K562 (cell line): ENCODE measurements around the gene PCED1B. TPM values are rescaled to one million over a fixed set of nuclear protein-coding genes. Genes with fewer than 3 reads are reported as not detected.

Experiments
- BACH1 ChIP-seq: fragments of 200-800 bp; sonication (Bioruptor generic); IDR thresholded peaks from 2 replicates; pipeline ENCODE4 v1.6.1; 2016; ENCODE audit warnings: missing genetic modification characterization, missing compliant biosample characterization
- CBFB ChIP-seq: sonication (generic); formaldehyde crosslinking; IDR thresholded peaks from 2 replicates; pipeline ENCODE4 v1.4.0; 2020; ENCODE audit warnings: mild to moderate bottlenecking, missing genetic modification reagents
- ERF ChIP-seq: fragments of 450-650 bp; formaldehyde crosslinking; IDR thresholded peaks from 2 replicates; pipeline ENCODE4 v1.4.0; 2020; ENCODE audit warnings: mild to moderate bottlenecking, mixed read lengths
- ESRRA ChIP-seq: fragments of 450-650 bp; IDR thresholded peaks from 2 replicates; pipeline ENCODE4 v1.6.1; 2014; ENCODE audit warnings: low read depth, mild to moderate bottlenecking, moderate library complexity, borderline replicate concordance
- HDAC2 ChIP-seq: fragments of 450-650 bp; IDR thresholded peaks from 2 replicates; pipeline ENCODE4 v1.6.1; 2016; ENCODE audit warnings: mild to moderate bottlenecking
- HDAC6 ChIP-seq: IDR thresholded peaks from 2 replicates; pipeline ENCODE4 v1.6.1; 2012; ENCODE audit warnings: low read depth, mild to moderate bottlenecking, control low read depth, inconsistent platforms, low read length, moderate library complexity
- IFI16 ChIP-seq: fragments of 250-450 bp; sonication (Bioruptor Pico); IDR thresholded peaks from 2 replicates; pipeline ENCODE4 v2.1.2; 2022; ENCODE audit warnings: mild to moderate bottlenecking, inconsistent platforms
- JUNB ChIP-seq: fragments of 450-650 bp; formaldehyde crosslinking; conservative IDR thresholded peaks from 2 replicates; pipeline ENCODE4 v1.4.0; 2020; ENCODE audit warnings: mild to moderate bottlenecking
- MCM7 ChIP-seq, 2 experiments: fragments of 450-650 bp; IDR thresholded peaks; 2 replicates each; pipeline ENCODE4 v1.6.1; 2016 to 2018
- NFIC ChIP-seq: fragments of 450-650 bp; IDR thresholded peaks from 2 replicates; pipeline ENCODE4 v1.6.1; 2017; ENCODE audit warnings: mild to moderate bottlenecking, inconsistent platforms
- PHB ChIP-seq: fragments of 250-450 bp; sonication (Bioruptor Pico); IDR thresholded peaks from 2 replicates; pipeline ENCODE4 v1.5.0; 2021
- POLR2B ChIP-seq: fragments of 450-650 bp; IDR thresholded peaks from 2 replicates; pipeline ENCODE4 v1.6.1; 2018; ENCODE audit warnings: low read depth; ENCODE audit not compliant: partially characterized antibody
- PURB ChIP-seq: sonication (generic); formaldehyde crosslinking; IDR thresholded peaks from 2 replicates; pipeline ENCODE4 v1.9.0; 2021; ENCODE audit warnings: low read depth, mild to moderate bottlenecking, missing genetic modification reagents
- RCOR1 ChIP-seq, 2 experiments: IDR thresholded peaks; 2 replicates each; pipeline ENCODE4 v1.6.1; 2012; ENCODE audit warnings: low read depth in 2 of 2, low read length in 2 of 2, borderline replicate concordance in 1 of 2, improper control_type of control experiment in 1 of 2
- SMAD2 ChIP-seq: fragments of 150-350 bp; IDR thresholded peaks from 2 replicates; pipeline ENCODE4 v1.6.1; 2014; ENCODE audit warnings: low read depth, mild to moderate bottlenecking, low read length
- TCF7L2 ChIP-seq: fragments of 150-350 bp; IDR thresholded peaks from 2 replicates; pipeline ENCODE4 v1.6.1; 2016; ENCODE audit warnings: low read depth, mild to moderate bottlenecking, low read length, moderate library complexity
- TGIF2 ChIP-seq: sonication (generic); formaldehyde crosslinking; IDR thresholded peaks from 2 replicates; pipeline ENCODE4 v1.8.1; 2022; ENCODE audit warnings: mild to moderate bottlenecking, missing genetic modification reagents, moderate library complexity
- ZNF133 ChIP-seq: fragments of 250-450 bp; sonication (Bioruptor Pico); IDR thresholded peaks from 2 replicates; pipeline ENCODE4 v1.4.0; 2020; ENCODE audit warnings: mild to moderate bottlenecking
- ZSCAN29 ChIP-seq: fragments of 450-650 bp; IDR thresholded peaks from 2 replicates; pipeline ENCODE4 v1.6.1; 2017
- polyA plus RNA-seq, 8 experiments: library from polyadenylated mRNA; depleted of rRNA in 4 of 8; stranded (reverse) in 5 of 8; unstranded in 3 of 8; fragments of >200 nt; fragmentation: Nextera tagmentation in 2 of 8; fragmentation: Illumina TruSeq in 1 of 8; extraction: Ambion mirVana in 2 of 8; extraction: Trizol in 1 of 8; gene quantifications; 2 replicates each; pipeline versions ENCODE4 v1.2.1 to v1.2.3, GENCODE V29; 2011 to 2014; ENCODE audit warnings: inconsistent platforms in 1 of 8, missing spikeins in 1 of 8
- total RNA-seq, 7 experiments: library from RNA; depleted of rRNA in 6 of 7; stranded (reverse); fragments of >200 nt in 6 of 7; fragmentation: Illumina TruSeq in 2 of 7; extraction: Trizol in 2 of 7; gene quantifications; 2 replicates each; pipeline versions ENCODE4 v1.2.1 to v1.2.3, GENCODE V29; 2011 to 2021; ENCODE audit warnings: low replicate concordance in 1 of 7
- TF ChIP-seq, protein P1 (sequence below): fragments of 250-450 bp; sonication (Bioruptor Pico); IDR thresholded peaks from 2 replicates; pipeline ENCODE4 v1.8.0; 2022; ENCODE audit warnings: moderate library complexity, mild to moderate bottlenecking, inconsistent platforms
- TF ChIP-seq, protein P2 (sequence below), 2 experiments: fragments of 450-650 bp in 1 of 2; sonication (generic) in 1 of 2; formaldehyde crosslinking; conservative IDR thresholded peaks; 2 replicates each; pipeline versions ENCODE4 v1.4.0 to v1.8.1; 2020 to 2022; ENCODE audit warnings: mild to moderate bottlenecking in 1 of 2, missing genetic modification reagents in 1 of 2
- TF ChIP-seq, protein P3 (sequence below): fragments of 450-650 bp; IDR thresholded peaks from 2 replicates; pipeline ENCODE4 v1.6.1; 2017; ENCODE audit warnings: antibody characterized with exemption, mild to moderate bottlenecking
- TF ChIP-seq, protein P4 (sequence below): sonication (generic); formaldehyde crosslinking; IDR thresholded peaks from 2 replicates; pipeline ENCODE4 v1.9.0; 2022; ENCODE audit warnings: mild to moderate bottlenecking, missing genetic modification reagents
- TF ChIP-seq, protein P5 (sequence below), 3 experiments: fragments of 200-800 bp in 1 of 3; sonication (Bioruptor generic) in 1 of 3; sonication (generic) in 1 of 3; formaldehyde crosslinking in 1 of 3; IDR thresholded peaks; 2 replicates each; pipeline versions ENCODE4 v1.6.1 to v1.8.0; 2016 to 2022; ENCODE audit warnings: mild to moderate bottlenecking in 2 of 3, missing compliant biosample characterization in 2 of 3, missing genetic modification characterization in 2 of 3, missing genetic modification reagents in 1 of 3

PCED1B gene
- total and polyA plus RNA-seq, 9 of the 15 experiments (the other 6 are each of a cell fraction or from before 2014, with no cell fraction given): 1.2 to 9.3 (median 2.5) TPM

DNA sequence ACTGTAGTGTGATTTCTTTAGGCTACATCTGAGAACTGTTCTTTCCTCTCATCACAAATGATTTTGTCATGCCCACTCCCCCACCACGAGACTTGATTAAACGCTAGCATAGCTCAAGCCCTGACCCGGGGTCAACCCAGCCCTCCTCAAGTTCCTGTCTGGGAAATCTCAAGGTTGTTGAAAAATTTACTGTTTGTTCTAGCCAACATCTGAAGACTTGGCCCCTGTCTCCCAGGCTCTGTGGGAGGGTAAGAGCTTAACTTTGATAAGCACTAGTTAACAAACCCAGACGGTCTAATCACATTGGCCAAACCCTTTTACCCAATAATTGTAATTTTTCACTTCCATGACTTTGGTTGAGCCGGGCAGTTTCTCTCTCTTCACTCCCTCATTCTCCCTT, 86.5 kb downstream of the PCED1B start (continued):
- TF ChIP-seq ESRRA (peak; percentile 28; the same call in 1 of the 2 replicates), SMAD2 (no peak), TGIF2 (no peak), ZNF133 (CRISPR knock-in tag) (no peak), IFI16 (CRISPR knock-in tag) (no peak), BACH1 (no peak), HDAC2 (no peak), HDAC6 (no peak), RCOR1 (IDR thresholded peaks at IDR 0.05; ENCODE audit: borderline replicate concordance in 1 of 2, low read depth in 2 of 2, low read length in 2 of 2) (peak in 1 of 2 experiments; percentile 77; a peak in 2 of 4 replicates), MCM7 (IDR thresholded peaks at IDR 0.05) (no peak), PURB (CRISPR knock-in tag) (no peak), ERF (no peak), NFIC (peak; percentile 38; the same call in 1 of the 2 replicates), TCF7L2 (no peak), ZSCAN29 (no peak), POLR2B (no peak), PHB (CRISPR knock-in tag) (no peak), JUNB (CRISPR knock-in tag) (no peak), CBFB (CRISPR knock-in tag) (no peak)
- TF ChIP-seq, protein P1, sequence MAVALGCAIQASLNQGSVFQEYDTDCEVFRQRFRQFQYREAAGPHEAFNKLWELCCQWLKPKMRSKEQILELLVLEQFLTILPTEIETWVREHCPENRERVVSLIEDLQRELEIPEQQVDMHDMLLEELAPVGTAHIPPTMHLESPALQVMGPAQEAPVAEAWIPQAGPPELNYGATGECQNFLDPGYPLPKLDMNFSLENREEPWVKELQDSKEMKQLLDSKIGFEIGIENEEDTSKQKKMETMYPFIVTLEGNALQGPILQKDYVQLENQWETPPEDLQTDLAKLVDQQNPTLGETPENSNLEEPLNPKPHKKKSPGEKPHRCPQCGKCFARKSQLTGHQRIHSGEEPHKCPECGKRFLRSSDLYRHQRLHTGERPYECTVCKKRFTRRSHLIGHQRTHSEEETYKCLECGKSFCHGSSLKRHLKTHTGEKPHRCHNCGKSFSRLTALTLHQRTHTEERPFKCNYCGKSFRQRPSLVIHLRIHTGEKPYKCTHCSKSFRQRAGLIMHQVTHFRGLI: no peak
- TF ChIP-seq, protein P2, sequence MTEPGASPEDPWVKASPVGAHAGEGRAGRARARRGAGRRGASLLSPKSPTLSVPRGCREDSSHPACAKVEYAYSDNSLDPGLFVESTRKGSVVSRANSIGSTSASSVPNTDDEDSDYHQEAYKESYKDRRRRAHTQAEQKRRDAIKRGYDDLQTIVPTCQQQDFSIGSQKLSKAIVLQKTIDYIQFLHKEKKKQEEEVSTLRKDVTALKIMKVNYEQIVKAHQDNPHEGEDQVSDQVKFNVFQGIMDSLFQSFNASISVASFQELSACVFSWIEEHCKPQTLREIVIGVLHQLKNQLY (CRISPR knock-in tag; conservative IDR thresholded peaks at IDR 0.05): no peak
- TF ChIP-seq, protein P3, sequence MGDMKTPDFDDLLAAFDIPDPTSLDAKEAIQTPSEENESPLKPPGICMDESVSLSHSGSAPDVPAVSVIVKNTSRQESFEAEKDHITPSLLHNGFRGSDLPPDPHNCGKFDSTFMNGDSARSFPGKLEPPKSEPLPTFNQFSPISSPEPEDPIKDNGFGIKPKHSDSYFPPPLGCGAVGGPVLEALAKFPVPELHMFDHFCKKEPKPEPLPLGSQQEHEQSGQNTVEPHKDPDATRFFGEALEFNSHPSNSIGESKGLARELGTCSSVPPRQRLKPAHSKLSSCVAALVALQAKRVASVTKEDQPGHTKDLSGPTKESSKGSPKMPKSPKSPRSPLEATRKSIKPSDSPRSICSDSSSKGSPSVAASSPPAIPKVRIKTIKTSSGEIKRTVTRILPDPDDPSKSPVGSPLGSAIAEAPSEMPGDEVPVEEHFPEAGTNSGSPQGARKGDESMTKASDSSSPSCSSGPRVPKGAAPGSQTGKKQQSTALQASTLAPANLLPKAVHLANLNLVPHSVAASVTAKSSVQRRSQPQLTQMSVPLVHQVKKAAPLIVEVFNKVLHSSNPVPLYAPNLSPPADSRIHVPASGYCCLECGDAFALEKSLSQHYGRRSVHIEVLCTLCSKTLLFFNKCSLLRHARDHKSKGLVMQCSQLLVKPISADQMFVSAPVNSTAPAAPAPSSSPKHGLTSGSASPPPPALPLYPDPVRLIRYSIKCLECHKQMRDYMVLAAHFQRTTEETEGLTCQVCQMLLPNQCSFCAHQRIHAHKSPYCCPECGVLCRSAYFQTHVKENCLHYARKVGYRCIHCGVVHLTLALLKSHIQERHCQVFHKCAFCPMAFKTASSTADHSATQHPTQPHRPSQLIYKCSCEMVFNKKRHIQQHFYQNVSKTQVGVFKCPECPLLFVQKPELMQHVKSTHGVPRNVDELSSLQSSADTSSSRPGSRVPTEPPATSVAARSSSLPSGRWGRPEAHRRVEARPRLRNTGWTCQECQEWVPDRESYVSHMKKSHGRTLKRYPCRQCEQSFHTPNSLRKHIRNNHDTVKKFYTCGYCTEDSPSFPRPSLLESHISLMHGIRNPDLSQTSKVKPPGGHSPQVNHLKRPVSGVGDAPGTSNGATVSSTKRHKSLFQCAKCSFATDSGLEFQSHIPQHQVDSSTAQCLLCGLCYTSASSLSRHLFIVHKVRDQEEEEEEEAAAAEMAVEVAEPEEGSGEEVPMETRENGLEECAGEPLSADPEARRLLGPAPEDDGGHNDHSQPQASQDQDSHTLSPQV: no peak
- TF ChIP-seq, protein P4, sequence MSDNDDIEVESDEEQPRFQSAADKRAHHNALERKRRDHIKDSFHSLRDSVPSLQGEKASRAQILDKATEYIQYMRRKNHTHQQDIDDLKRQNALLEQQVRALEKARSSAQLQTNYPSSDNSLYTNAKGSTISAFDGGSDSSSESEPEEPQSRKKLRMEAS (CRISPR knock-in tag): no peak
- TF ChIP-seq, protein P5, sequence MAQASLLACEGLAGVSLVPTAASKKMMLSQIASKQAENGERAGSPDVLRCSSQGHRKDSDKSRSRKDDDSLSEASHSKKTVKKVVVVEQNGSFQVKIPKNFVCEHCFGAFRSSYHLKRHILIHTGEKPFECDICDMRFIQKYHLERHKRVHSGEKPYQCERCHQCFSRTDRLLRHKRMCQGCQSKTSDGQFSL (CRISPR knock-in tag; IDR thresholded peaks at IDR 0.05): no peak
- TF ChIP-seq, protein P5 (tag; IDR thresholded peaks at IDR 0.05): no peak
